GM12865 (cell line): ENCODE data around the gene RPA1.

Source experiments
- DNase-seq: peaks from one replicate; pipeline ENCODE4 v3.0.0; 2010; ENCODE audit warnings: low read depth
- H3K4me3 ChIP-seq: 2 replicates; pipeline ENCODE4 v1.5.1; 2011; ENCODE audit warnings: mild to moderate bottlenecking, low read depth, low read length, control low read depth
- TF ChIP-seq, protein P1 (sequence below): IDR thresholded peaks from 2 replicates; pipeline ENCODE4 v1.5.1; 2011; ENCODE audit warnings: low read length, control low read depth, low read depth, inconsistent platforms; ENCODE audit not compliant: insufficient read depth; ENCODE audit errors: missing control alignments

RPA1 gene

GRCh38 chr17:1940810-1941185 lies 111.0 kb downstream of the RPA1 start:
- TF ChIP-seq, protein P1, sequence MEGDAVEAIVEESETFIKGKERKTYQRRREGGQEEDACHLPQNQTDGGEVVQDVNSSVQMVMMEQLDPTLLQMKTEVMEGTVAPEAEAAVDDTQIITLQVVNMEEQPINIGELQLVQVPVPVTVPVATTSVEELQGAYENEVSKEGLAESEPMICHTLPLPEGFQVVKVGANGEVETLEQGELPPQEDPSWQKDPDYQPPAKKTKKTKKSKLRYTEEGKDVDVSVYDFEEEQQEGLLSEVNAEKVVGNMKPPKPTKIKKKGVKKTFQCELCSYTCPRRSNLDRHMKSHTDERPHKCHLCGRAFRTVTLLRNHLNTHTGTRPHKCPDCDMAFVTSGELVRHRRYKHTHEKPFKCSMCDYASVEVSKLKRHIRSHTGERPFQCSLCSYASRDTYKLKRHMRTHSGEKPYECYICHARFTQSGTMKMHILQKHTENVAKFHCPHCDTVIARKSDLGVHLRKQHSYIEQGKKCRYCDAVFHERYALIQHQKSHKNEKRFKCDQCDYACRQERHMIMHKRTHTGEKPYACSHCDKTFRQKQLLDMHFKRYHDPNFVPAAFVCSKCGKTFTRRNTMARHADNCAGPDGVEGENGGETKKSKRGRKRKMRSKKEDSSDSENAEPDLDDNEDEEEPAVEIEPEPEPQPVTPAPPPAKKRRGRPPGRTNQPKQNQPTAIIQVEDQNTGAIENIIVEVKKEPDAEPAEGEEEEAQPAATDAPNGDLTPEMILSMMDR: no peak
- DNase-seq: no peak
- H3K4me3 ChIP-seq: no peak overlapping the region

- H3K4me3 ChIP-seq: no peak overlapping the region
- no peak for DNase-seq
- TF ChIP-seq, protein P1: no peak
Observed at GRCh38 chr17:1941272-1942065, 111.7 kb downstream of the RPA1 start.

DNA sequence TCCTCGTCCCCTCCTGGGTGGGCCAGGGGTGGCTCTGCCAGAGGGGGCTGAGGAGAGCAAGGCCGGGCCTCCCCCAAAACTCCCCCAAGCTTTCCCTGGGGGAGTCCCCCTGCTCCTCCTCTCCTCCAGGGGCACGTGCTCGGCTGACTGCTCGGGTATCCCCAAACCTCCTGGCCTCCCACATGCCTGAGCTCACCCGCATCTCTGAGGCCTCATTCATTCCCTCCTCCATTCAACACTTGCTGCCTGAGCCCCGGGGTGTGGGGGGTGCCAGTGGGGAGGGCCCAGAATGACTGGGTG lies 112.2 kb downstream of the RPA1 start:
- DNase-seq: no peak
- no peak overlapping the region for H3K4me3 ChIP-seq
- TF ChIP-seq, protein P1: no peak

DNA sequence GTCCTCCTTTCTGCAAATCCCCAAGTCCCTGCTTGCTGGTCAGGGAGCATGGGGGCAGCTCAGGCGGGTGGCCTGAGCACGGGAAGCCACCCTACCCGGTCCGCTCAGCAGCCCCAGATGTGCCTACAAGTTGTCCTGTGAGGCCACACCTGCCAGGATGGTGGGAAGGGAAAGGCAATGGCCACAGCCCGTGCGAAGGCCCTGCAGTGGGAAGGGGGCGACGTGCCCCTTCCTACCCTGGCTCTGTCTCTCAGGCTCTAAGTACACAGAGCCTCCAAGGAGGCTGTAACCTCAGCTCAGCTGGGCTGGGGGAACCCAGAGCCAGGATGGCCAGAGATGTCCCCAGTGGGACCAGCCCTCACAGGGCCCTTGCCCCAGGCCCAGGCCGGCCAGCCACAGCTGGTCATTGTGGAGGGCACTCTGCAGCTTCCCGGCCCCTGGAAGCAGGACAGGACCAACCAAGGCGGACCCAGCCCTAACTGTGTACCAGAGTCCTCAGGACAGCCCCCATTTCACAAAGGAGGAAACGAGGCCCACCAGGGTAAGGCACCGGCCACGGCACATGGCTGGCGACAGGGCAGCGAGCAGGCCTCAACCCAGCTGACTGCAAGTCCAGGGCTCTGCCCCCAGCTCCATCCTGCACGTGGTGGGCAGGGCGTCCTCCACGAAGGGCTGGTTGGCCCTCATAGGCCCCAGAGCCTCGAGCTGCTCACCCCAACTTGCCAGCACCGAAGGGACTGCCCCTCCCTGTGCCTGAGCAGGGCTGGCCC lies 113.0 kb downstream of the RPA1 start:
- no peak for DNase-seq
- no peak overlapping the region for H3K4me3 ChIP-seq
- TF ChIP-seq, protein P1: no peak

- H3K4me3 ChIP-seq: no peak overlapping the region
- TF ChIP-seq, protein P1: no peak
- no peak for DNase-seq
Observed at GRCh38 chr17:1943436-1943831, 113.6 kb downstream of the RPA1 start.

- no peak overlapping the region for H3K4me3 ChIP-seq
- TF ChIP-seq, protein P1: no peak
- no peak for DNase-seq
Observed at GRCh38 chr17:1945621-1946020, 115.8 kb downstream of the RPA1 start.
